H9 (cell line): ENCODE data around the gene XYLB. TPM values are rescaled to one million over a fixed set of nuclear protein-coding genes. Genes with fewer than 3 reads are reported as not detected.

Source experiments
- DNase-seq: peaks from one replicate; pipeline ENCODE4 v3.0.0-alpha.2; 2017
- H2AFZ ChIP-seq: one replicate; pipeline ENCODE4 v1.6.1; 2013; ENCODE audit warnings: mild to moderate bottlenecking, low read length, control low read depth, moderate library complexity
- H2AK5ac ChIP-seq: 2 replicates; pipeline ENCODE4 v1.6.1; 2013; ENCODE audit warnings: low read length, control low read depth, mixed read lengths; ENCODE audit not compliant: insufficient read length
- H2BK120ac ChIP-seq: one replicate; pipeline ENCODE4 v1.6.1; 2013; ENCODE audit warnings: low read depth, mild to moderate bottlenecking, low read length, control low read depth, inconsistent platforms; ENCODE audit not compliant: poor library complexity, severe bottlenecking
- H2BK12ac ChIP-seq: 2 replicates; pipeline ENCODE4 v1.6.1; 2013; ENCODE audit warnings: low read length, control low read depth, mixed read lengths, low read depth; ENCODE audit not compliant: insufficient read length
- H2BK15ac ChIP-seq: 2 replicates; pipeline ENCODE4 v1.6.1; 2013; ENCODE audit warnings: low read depth, low read length, control low read depth
- H2BK20ac ChIP-seq: one replicate; pipeline ENCODE4 v1.6.1; 2013; ENCODE audit warnings: low read depth, mild to moderate bottlenecking, low read length, control low read depth, inconsistent platforms; ENCODE audit not compliant: poor library complexity, severe bottlenecking
- H2BK5ac ChIP-seq: 2 replicates; pipeline ENCODE4 v1.6.1; 2013; ENCODE audit warnings: low read length, control low read depth, mixed read lengths; ENCODE audit not compliant: insufficient read length
- H3K14ac ChIP-seq: 2 replicates; pipeline ENCODE4 v1.6.1; 2013; ENCODE audit warnings: low read length, control low read depth; ENCODE audit not compliant: insufficient read depth
- H3K18ac ChIP-seq: 2 replicates; pipeline ENCODE4 v1.6.1; 2013; ENCODE audit warnings: low read depth, mild to moderate bottlenecking, mixed read lengths, low read length, control low read depth; ENCODE audit not compliant: insufficient read length
- H3K23ac ChIP-seq: 2 replicates; pipeline ENCODE4 v1.6.1; 2013; ENCODE audit warnings: low read length, control low read depth, mixed read lengths, low read depth; ENCODE audit not compliant: insufficient read length
- H3K23me2 ChIP-seq: 2 replicates; pipeline ENCODE4 v1.6.1; 2013; ENCODE audit warnings: low read depth, mild to moderate bottlenecking, mixed read lengths, low read length, control low read depth; ENCODE audit not compliant: insufficient read length, poor library complexity, severe bottlenecking
- H3K27ac ChIP-seq: 2 replicates; pipeline ENCODE4 v1.5.1; 2013; ENCODE audit warnings: low read length, control low read depth, mixed read lengths, low read depth; ENCODE audit not compliant: insufficient read length
- H3K27me3 ChIP-seq: 2 replicates; pipeline ENCODE4 v1.6.1; 2013; ENCODE audit warnings: low read length, control low read depth, inconsistent platforms; ENCODE audit not compliant: insufficient read depth
- H3K4ac ChIP-seq: 2 replicates; pipeline ENCODE4 v1.6.1; 2013; ENCODE audit warnings: low read depth, mild to moderate bottlenecking, control low read depth, inconsistent platforms, low read length, moderate library complexity
- H3K4me1 ChIP-seq: 2 replicates; pipeline ENCODE4 v1.6.1; 2013; ENCODE audit warnings: low read length, control low read depth, inconsistent platforms; ENCODE audit not compliant: insufficient read depth
- H3K4me2 ChIP-seq: 2 replicates; pipeline ENCODE4 v1.6.1; 2013; ENCODE audit warnings: low read length, control low read depth, mixed read lengths; ENCODE audit not compliant: insufficient read length, insufficient read depth
- H3K56ac ChIP-seq: 2 replicates; pipeline ENCODE4 v1.6.1; 2013; ENCODE audit warnings: low read depth, mild to moderate bottlenecking, mixed read lengths, low read length, control low read depth; ENCODE audit not compliant: insufficient read length
- H3K79me1 ChIP-seq: 2 replicates; pipeline ENCODE4 v1.6.1; 2013; ENCODE audit warnings: low read depth, mild to moderate bottlenecking, moderate library complexity, low read length, control low read depth, inconsistent platforms; ENCODE audit not compliant: insufficient read depth, poor library complexity, severe bottlenecking
- H3K79me2 ChIP-seq: 2 replicates; pipeline ENCODE4 v1.6.1; 2013; ENCODE audit warnings: low read length, control low read depth, inconsistent platforms; ENCODE audit not compliant: insufficient read depth
- H3K9ac ChIP-seq: 2 replicates; pipeline ENCODE4 v1.6.1; 2013; ENCODE audit warnings: low read length, control low read depth, mixed read lengths; ENCODE audit not compliant: insufficient read length; ENCODE audit errors: extremely low read depth
- H3K9me3 ChIP-seq: one replicate; pipeline ENCODE4 v1.6.1; 2013; ENCODE audit warnings: low read depth, low read length, inconsistent platforms; ENCODE audit not compliant: control insufficient read depth
- H3T11ph ChIP-seq: one replicate; pipeline ENCODE4 v1.6.1; 2013; ENCODE audit warnings: mild to moderate bottlenecking, low read length, control low read depth, inconsistent platforms
- H4K20me1 ChIP-seq: one replicate; pipeline ENCODE4 v1.6.1; 2013; ENCODE audit not compliant: control insufficient read depth, insufficient read length, insufficient read depth
- H4K5ac ChIP-seq: 2 replicates; pipeline ENCODE4 v1.6.1; 2013; ENCODE audit warnings: low read depth, mild to moderate bottlenecking, mixed read lengths, low read length, control low read depth; ENCODE audit not compliant: insufficient read length
- H4K8ac ChIP-seq: replicated peaks from 2 replicates; pipeline ENCODE4 v1.6.1; 2013; ENCODE audit warnings: low read length, control low read depth, mixed read lengths, low read depth; ENCODE audit not compliant: insufficient read length
- H4K91ac ChIP-seq: 2 replicates; pipeline ENCODE4 v1.6.1; 2013; ENCODE audit warnings: low read depth, mild to moderate bottlenecking, moderate library complexity, mixed read lengths, low read length, control low read depth; ENCODE audit not compliant: insufficient read length
- H3K27ac Mint-ChIP-seq, 3 experiments: 2 replicates in 2 of 3; 3 replicates in 1 of 3; pipeline ENCODE4 v1.8.0; 2020 to 2021; ENCODE audit warnings: mixed read lengths in 3 of 3, mild to moderate bottlenecking in 1 of 3, moderate library complexity in 1 of 3
- H3K27me3 Mint-ChIP-seq: 2 replicates; pipeline ENCODE4 v1.8.0; 2021; ENCODE audit warnings: low read depth, mild to moderate bottlenecking, moderate library complexity, mixed read lengths
- H3K36me3 Mint-ChIP-seq, 3 experiments: 2 replicates in 2 of 3; 3 replicates in 1 of 3; pipeline ENCODE4 v1.8.0; 2020 to 2021; ENCODE audit warnings: low read depth in 3 of 3, mixed read lengths in 3 of 3; ENCODE audit not compliant: insufficient read depth in 1 of 3
- H3K4me1 Mint-ChIP-seq, 2 experiments: 2 replicates each; pipeline ENCODE4 v1.8.0; 2020; ENCODE audit warnings: mixed read lengths in 2 of 2
- H3K4me3 Mint-ChIP-seq, 2 experiments: 2 replicates in 1 of 2; 3 replicates in 1 of 2; pipeline ENCODE4 v1.8.0; 2020 to 2021; ENCODE audit warnings: mild to moderate bottlenecking in 2 of 2, mixed read lengths in 2 of 2, moderate library complexity in 1 of 2
- H3K9me3 Mint-ChIP-seq, 2 experiments: 2 replicates in 1 of 2; 3 replicates in 1 of 2; pipeline ENCODE4 v1.8.0; 2020; ENCODE audit warnings: mild to moderate bottlenecking in 2 of 2, mixed read lengths in 2 of 2, moderate library complexity in 1 of 2
- WGBS: extraction: QIAGEN DNeasy Blood & Tissue Kit; methylation state at CpG from one replicate; pipeline ENCODE4 v1.1.7; 2013; ENCODE audit warnings: missing lambda C conversion rate, low lambda C conversion rate, mixed read lengths; ENCODE audit not compliant: insufficient read length; ENCODE audit errors: extremely low coverage; 5-methylcytosine and 5-hydroxymethylcytosine counted together
- total RNA-seq: library from RNA; stranded (reverse); gene quantifications from 2 replicates; pipeline ENCODE4 v1.2.1, GENCODE V29; 2021
- TF ChIP-seq, protein P1 (sequence below): fragments of 200-600 bp; sonication (generic); conservative IDR thresholded peaks from 3 replicates; pipeline ENCODE4 v1.8.0; 2021; ENCODE audit warnings: antibody characterized with exemption, mild to moderate bottlenecking

The XYLB gene
- total RNA-seq, 1 experiment from 2014 or later = 2.6 TPM

DNA sequence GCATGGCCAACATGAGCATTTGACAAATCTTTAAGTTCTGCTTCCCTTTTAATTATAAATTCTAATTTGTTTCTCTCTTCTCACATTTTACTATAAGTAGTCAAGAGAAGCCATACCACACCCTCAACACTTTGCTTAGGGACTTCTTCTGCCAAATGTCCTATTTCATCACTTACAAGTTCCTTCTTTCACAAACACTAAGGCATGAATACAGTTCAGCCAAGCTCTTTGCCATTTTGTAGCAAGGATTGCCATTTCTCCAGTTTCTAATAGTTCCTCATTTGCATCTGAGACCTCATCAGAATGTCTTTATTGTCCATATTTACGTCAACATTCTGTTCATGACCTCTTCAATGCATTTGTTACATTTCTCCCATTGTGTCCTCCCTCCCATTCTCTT lies 35.1 kb upstream of the XYLB start:
- Histone ChIP-seq H3K23ac (no peak overlapping the region), H3K79me1 (no peaks in the 10 kb centered on the region), H3K27me3 (no peaks in the 10 kb centered on the region), H3K56ac (no peak overlapping the region), H2BK5ac (no peak overlapping the region), H3K4me2 (no peak overlapping the region), H3K9ac (no peak overlapping the region), H3K27ac (no peak overlapping the region), H2BK12ac (no peak overlapping the region), H4K91ac (no peak overlapping the region), H3K14ac (no peak overlapping the region), H3K18ac (no peak overlapping the region), H4K5ac (no peak overlapping the region), H4K20me1 (no peaks in the 10 kb centered on the region), H3K4ac (no peak overlapping the region), H2AFZ (no peak overlapping the region), H3K23me2 (no peaks in the 10 kb centered on the region), H2AK5ac (no peak overlapping the region), H3K79me2 (no peaks in the 10 kb centered on the region), H4K8ac (no peak overlapping the region), H3K9me3 (no peaks in the 10 kb centered on the region), H3K4me1 (no peaks in the 10 kb centered on the region), H3T11ph (no peak overlapping the region), H2BK15ac (no peak overlapping the region), H2BK20ac (no peak overlapping the region), H2BK120ac (no peak overlapping the region)
- no peak overlapping the region for H3K27ac Mint-ChIP-seq
- no CpG with 5 or more reads among the region's 1 CpG for WGBS
- no peaks in the 10 kb centered on the region for H3K36me3 Mint-ChIP-seq
- H3K4me3 Mint-ChIP-seq = no peak overlapping the region
- H3K4me1 Mint-ChIP-seq = peaks cover 0 to 10% of the 10 kb centered on the region in 2 experiments; a peak in 3 of 4 replicates
- no peaks in the 10 kb centered on the region; the same call in none of the 2 replicates for H3K27me3 Mint-ChIP-seq
- TF ChIP-seq, protein P1, sequence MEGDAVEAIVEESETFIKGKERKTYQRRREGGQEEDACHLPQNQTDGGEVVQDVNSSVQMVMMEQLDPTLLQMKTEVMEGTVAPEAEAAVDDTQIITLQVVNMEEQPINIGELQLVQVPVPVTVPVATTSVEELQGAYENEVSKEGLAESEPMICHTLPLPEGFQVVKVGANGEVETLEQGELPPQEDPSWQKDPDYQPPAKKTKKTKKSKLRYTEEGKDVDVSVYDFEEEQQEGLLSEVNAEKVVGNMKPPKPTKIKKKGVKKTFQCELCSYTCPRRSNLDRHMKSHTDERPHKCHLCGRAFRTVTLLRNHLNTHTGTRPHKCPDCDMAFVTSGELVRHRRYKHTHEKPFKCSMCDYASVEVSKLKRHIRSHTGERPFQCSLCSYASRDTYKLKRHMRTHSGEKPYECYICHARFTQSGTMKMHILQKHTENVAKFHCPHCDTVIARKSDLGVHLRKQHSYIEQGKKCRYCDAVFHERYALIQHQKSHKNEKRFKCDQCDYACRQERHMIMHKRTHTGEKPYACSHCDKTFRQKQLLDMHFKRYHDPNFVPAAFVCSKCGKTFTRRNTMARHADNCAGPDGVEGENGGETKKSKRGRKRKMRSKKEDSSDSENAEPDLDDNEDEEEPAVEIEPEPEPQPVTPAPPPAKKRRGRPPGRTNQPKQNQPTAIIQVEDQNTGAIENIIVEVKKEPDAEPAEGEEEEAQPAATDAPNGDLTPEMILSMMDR = no peak
- no peaks in the 10 kb centered on the region for H3K9me3 Mint-ChIP-seq
- DNase-seq = no peak
